Activated CD8-positive, alpha-beta memory T cell treated with anti-CD3 and anti-CD28 coated beads for 24 hours (primary cell): ENCODE results near the gene ZNF701.
"Not testable (repeated sequence)": the region's sequence is repeated elsewhere in the genome, so short reads cannot be mapped to it uniquely, and the experiment has no call there.

ENCODE experiments used
- DNase-seq: peaks from one replicate; pipeline ENCODE4 v3.0.0-alpha.2; 2020

The ZNF701 gene

GRCh38 chr19:52570000-52570861, at the start of gene ZNF701:
Gene ZNF701 (plus strand): TSS chr19:52570287. CDS start chr19:52574148, 3,861 bp downstream.
- peak; percentile 99 for DNase-seq

- DNase-seq = no peak
Observed at GRCh38 chr19:52522551-52522950, 47.5 kb upstream of the ZNF701 start.

GRCh38 chr19:52524086-52524485, 46.0 kb upstream of the ZNF701 start:
- no peak for DNase-seq

GRCh38 chr19:52527134-52527955, 42.7 kb upstream of the ZNF701 start, which contains the start of gene ZNF808:
Gene ZNF808 (plus strand): TSS chr19:52527668. CDS start chr19:52543285, 15,617 bp downstream.
- DNase-seq = peak; percentile 98

GRCh38 chr19:52527956-52528351, 42.1 kb upstream of the ZNF701 start:
- DNase-seq = no peak

GRCh38 chr19:52532480-52532879, 37.6 kb upstream of the ZNF701 start:
- no peak for DNase-seq

- no peak for DNase-seq
Observed at GRCh38 chr19:52533901-52534300, 36.2 kb upstream of the ZNF701 start.

- DNase-seq = not testable (repeated sequence)
Observed at GRCh38 chr19:52535385-52535770, 34.7 kb upstream of the ZNF701 start.

- peak; percentile 96 for DNase-seq
Observed at GRCh38 chr19:52535771-52536447, 34.2 kb upstream of the ZNF701 start.

GRCh38 chr19:52536448-52536800, 33.7 kb upstream of the ZNF701 start:
- DNase-seq = no peak

GRCh38 chr19:52538815-52539214, 31.3 kb upstream of the ZNF701 start:
- DNase-seq = not testable (repeated sequence)

GRCh38 chr19:52541176-52541575, 28.9 kb upstream of the ZNF701 start:
- DNase-seq = not testable (repeated sequence)

GRCh38 chr19:52541608-52542007, 28.5 kb upstream of the ZNF701 start:
- DNase-seq = no peak

- DNase-seq = not testable (repeated sequence)
Observed at GRCh38 chr19:52542541-52542940, 27.5 kb upstream of the ZNF701 start.

GRCh38 chr19:52542984-52543664, 27.0 kb upstream of the ZNF701 start:
- DNase-seq = peak; percentile 65

GRCh38 chr19:52554216-52554971, 15.7 kb upstream of the ZNF701 start:
- DNase-seq = no peak

- DNase-seq = no peak
Observed at GRCh38 chr19:52557231-52557995, 12.7 kb upstream of the ZNF701 start.

GRCh38 chr19:52558732-52559445, 11.2 kb upstream of the ZNF701 start:
- DNase-seq = not testable (repeated sequence)

GRCh38 chr19:52561611-52562010, 8.5 kb upstream of the ZNF701 start:
- DNase-seq = not testable (repeated sequence)

GRCh38 chr19:52566121-52566520, 4.0 kb upstream of the ZNF701 start:
- DNase-seq = no peak
